Activated CD4-positive, alpha-beta T cell treated with anti-CD3 and anti-CD28 coated beads, Interleukin-10, Interleukin-2, amounts not matched to agents 100 ng/mL and 50 ng/mL, durations not matched to agents 16 hours and 8 hours (primary cell): ENCODE results near the gene KLHL22.
"Not testable (repeated sequence)": the region's sequence is repeated elsewhere in the genome, so short reads cannot be mapped to it uniquely, and the experiment has no call there.

Experiments used
- DNase-seq: peaks from one replicate; pipeline ENCODE4 v3.0.0-alpha.2; 2020

KLHL22 gene

DNA sequence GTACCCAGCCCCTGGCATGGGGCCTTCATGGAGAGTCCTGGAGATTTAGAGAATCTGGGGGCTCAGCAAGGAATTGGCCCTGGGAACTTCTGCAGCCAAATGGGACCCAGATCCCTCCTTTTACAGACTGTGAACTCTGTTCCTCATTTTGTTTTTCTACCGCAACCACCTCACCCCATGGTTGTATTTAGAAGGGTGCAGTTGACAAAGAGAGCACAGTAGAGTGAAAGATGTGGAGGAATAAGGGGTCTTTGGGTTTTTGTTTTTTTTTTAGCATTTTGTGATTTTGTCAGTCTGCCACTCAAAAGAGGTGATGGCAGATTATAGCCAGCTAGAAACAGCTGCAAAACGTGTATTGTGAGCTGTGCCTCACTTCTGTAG is 99.7 kb downstream of the KLHL22 start:
- DNase-seq, result no peak

GRCh38 chr22:20395181-20395906 is 100.3 kb downstream of the KLHL22 start:
- no peak for DNase-seq

- DNase-seq, result peak; percentile 91
Observed at GRCh38 chr22:20393705-20394476, 101.7 kb downstream of the KLHL22 start, which contains the start of gene ZNF74. TSS of gene ZNF74 (plus strand) at chr22:20394151. CDS start at chr22:20394629, 478 bp downstream.

- DNase-seq, result no peak
Observed at GRCh38 chr22:20392983-20393704, 102.5 kb downstream of the KLHL22 start.

DNA sequence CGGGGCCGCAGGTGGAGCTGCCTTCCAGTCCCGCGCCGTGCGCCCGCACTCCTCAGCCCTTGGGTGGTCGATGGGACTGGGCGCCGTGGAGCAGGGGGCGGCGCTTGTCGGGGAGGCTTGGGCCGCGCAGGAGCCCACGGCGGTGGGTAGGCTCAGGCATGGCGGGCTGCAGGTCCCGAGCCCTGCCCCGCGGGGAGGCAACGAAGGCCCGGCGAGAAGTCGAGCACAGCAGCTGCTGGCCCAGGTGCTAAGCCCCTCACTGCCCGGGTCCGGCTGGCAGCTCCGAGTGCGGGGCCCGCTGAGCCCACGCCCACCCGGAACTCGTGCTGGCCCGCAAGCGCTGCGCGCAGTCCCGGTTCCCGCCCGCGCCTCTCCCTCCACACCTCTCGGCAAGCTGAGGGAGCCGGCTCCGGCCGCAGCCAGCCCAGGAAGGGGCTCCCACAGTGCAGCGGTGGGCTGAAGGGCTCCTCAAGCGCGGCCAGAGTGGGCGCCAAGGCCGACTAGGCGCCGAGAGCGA is 103.2 kb downstream of the KLHL22 start:
- not testable (repeated sequence) for DNase-seq
